HepG2 (cell line): Measurements from ENCODE around the gene KIF22. TPM values are rescaled to one million over a fixed set of nuclear protein-coding genes. Genes with fewer than 3 reads are reported as not detected.
A peak's percentile ranks its signal among the peaks of the same experiment; 100 is the strongest.

ENCODE experiments used
- ATF1 ChIP-seq: IDR thresholded peaks from 2 replicates; pipeline ENCODE4 v1.6.1; 2016; ENCODE audit warnings: mild to moderate bottlenecking, control low read depth
- FOXK2 ChIP-seq: fragments of 450-650 bp; IDR thresholded peaks from 2 replicates; pipeline ENCODE4 v1.6.1; 2016
- KLF6 ChIP-seq: IDR thresholded peaks from 2 replicates; pipeline ENCODE4 v1.8.0; 2016; ENCODE audit warnings: missing biosample characterization, missing genetic modification reagents
- MZF1 ChIP-seq: sonication (generic); formaldehyde crosslinking; IDR thresholded peaks from 2 replicates; pipeline ENCODE4 v1.8.1; 2023; ENCODE audit warnings: mild to moderate bottlenecking, missing genetic modification reagents, borderline replicate concordance
- NFRKB ChIP-seq: fragments of 450-650 bp; IDR thresholded peaks from 2 replicates; pipeline ENCODE4 v1.6.1; 2017
- SALL2 ChIP-seq: sonication (generic); formaldehyde crosslinking; IDR thresholded peaks from 2 replicates; pipeline ENCODE4 v1.8.1; 2023; ENCODE audit warnings: mild to moderate bottlenecking, missing genetic modification reagents, inconsistent platforms
- SAP130 ChIP-seq: IDR thresholded peaks from 2 replicates; pipeline ENCODE4 v1.6.1; 2016; ENCODE audit warnings: low read depth
- SRY ChIP-seq: sonication (generic); formaldehyde crosslinking; IDR thresholded peaks from 2 replicates; pipeline ENCODE4 v1.8.0; 2022; ENCODE audit warnings: mild to moderate bottlenecking, missing genetic modification reagents
- ZNF337 ChIP-seq: sonication (generic); formaldehyde crosslinking; IDR thresholded peaks from 2 replicates; pipeline ENCODE4 v1.5.1; 2020; ENCODE audit warnings: missing genetic modification reagents, low read depth, mild to moderate bottlenecking, borderline replicate concordance
- ZNF670 ChIP-seq: sonication (generic); formaldehyde crosslinking; IDR thresholded peaks from 2 replicates; pipeline ENCODE4 v1.8.0; 2022; ENCODE audit warnings: mild to moderate bottlenecking, missing genetic modification reagents, borderline replicate concordance
- polyA plus RNA-seq, 8 experiments: library from polyadenylated mRNA; depleted of rRNA in 3 of 8; stranded (reverse) in 7 of 8; unstranded in 1 of 8; fragments of >200 nt; fragmentation: Illumina TruSeq in 4 of 8; extraction: Trizol in 4 of 8; gene quantifications; 2 replicates each; pipeline versions ENCODE4 v1.2.1 to v1.2.3, GENCODE V29; 2011 to 2016; ENCODE audit warnings: low read depth in 4 of 8, missing spikeins in 1 of 8, mixed read lengths in 1 of 8; ENCODE audit not compliant: insufficient read depth in 1 of 8
- total RNA-seq, 5 experiments: library from RNA; depleted of rRNA; stranded (reverse); fragments of >200 nt; fragmentation: Illumina TruSeq; extraction: Trizol; gene quantifications; 2 replicates each; pipeline ENCODE4 v1.2.3, GENCODE V29; 2016; ENCODE audit warnings: low read depth in 1 of 5
- TF ChIP-seq, protein P1 (sequence below): sonication (generic); formaldehyde crosslinking; IDR thresholded peaks from 2 replicates; pipeline ENCODE4 v1.4.0; 2020; ENCODE audit warnings: mild to moderate bottlenecking, missing genetic modification reagents
- TF ChIP-seq, protein P2 (sequence below): IDR thresholded peaks from 2 replicates; pipeline ENCODE4 v1.6.1; 2016; ENCODE audit warnings: low read depth, missing genetic modification reagents, missing compliant biosample characterization
- TF ChIP-seq, protein P3 (sequence below): fragments of 450-650 bp; IDR thresholded peaks from 2 replicates; pipeline ENCODE4 v1.6.1; 2016
- TF ChIP-seq, protein P4 (sequence below): IDR thresholded peaks from 2 replicates; pipeline ENCODE4 v1.6.1; 2016
- TF ChIP-seq, protein P5 (sequence below): sonication (generic); formaldehyde crosslinking; IDR thresholded peaks from 2 replicates; pipeline ENCODE4 v1.8.0; 2022; ENCODE audit warnings: missing genetic modification reagents, mild to moderate bottlenecking, inconsistent platforms, borderline replicate concordance
- TF ChIP-seq, protein P6 (sequence below): sonication (generic); formaldehyde crosslinking; IDR thresholded peaks from 2 replicates; pipeline ENCODE4 v1.5.0; 2020; ENCODE audit warnings: mild to moderate bottlenecking, missing genetic modification reagents

Gene KIF22
- total and polyA plus RNA-seq, 2 of the 13 experiments (the other 11 are each of a cell fraction or from before 2014, with no cell fraction given): 95.8 to 118 TPM

DNA sequence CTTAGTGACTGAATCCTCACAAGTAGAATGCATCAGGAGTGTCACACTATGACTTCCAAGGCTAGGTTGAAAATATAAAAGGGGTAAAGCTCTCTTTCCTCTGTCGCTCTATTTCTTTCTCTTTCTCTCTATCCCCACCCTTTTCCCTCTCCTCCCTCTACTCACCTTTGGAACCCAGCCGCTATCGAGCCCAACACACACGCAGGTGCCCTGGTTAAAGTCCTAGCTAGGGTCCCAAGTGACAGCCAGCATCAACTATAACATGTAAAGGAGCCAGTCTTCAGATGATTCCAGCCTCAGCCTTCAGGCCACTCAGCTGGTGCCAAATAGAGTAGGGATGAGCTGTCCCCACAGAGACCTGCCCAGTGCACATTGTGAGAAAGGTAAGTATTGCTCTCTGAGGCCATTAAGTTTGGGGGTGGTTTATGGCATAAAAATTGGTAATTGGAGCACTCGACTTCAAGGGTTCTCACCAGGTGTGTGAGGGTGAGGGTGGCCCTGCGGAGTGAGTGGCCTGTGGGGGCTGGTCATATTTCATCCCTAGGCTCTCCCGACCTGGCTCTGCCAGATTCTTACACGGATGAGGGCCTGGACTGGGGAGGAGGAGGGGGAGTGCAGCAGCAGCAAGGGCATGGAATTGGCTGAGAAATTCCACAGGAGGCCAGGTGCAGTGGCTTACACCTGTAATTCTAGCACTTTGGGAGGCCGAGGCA lies 29.8 kb upstream of the KIF22 start (continued):
- TF ChIP-seq, protein P1, sequence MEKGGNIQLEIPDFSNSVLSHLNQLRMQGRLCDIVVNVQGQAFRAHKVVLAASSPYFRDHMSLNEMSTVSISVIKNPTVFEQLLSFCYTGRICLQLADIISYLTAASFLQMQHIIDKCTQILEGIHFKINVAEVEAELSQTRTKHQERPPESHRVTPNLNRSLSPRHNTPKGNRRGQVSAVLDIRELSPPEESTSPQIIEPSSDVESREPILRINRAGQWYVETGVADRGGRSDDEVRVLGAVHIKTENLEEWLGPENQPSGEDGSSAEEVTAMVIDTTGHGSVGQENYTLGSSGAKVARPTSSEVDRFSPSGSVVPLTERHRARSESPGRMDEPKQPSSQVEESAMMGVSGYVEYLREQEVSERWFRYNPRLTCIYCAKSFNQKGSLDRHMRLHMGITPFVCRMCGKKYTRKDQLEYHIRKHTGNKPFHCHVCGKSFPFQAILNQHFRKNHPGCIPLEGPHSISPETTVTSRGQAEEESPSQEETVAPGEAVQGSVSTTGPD (CRISPR knock-in tag): no peak
- TF ChIP-seq ZNF337 (CRISPR knock-in tag): no peak
- TF ChIP-seq, protein P2, sequence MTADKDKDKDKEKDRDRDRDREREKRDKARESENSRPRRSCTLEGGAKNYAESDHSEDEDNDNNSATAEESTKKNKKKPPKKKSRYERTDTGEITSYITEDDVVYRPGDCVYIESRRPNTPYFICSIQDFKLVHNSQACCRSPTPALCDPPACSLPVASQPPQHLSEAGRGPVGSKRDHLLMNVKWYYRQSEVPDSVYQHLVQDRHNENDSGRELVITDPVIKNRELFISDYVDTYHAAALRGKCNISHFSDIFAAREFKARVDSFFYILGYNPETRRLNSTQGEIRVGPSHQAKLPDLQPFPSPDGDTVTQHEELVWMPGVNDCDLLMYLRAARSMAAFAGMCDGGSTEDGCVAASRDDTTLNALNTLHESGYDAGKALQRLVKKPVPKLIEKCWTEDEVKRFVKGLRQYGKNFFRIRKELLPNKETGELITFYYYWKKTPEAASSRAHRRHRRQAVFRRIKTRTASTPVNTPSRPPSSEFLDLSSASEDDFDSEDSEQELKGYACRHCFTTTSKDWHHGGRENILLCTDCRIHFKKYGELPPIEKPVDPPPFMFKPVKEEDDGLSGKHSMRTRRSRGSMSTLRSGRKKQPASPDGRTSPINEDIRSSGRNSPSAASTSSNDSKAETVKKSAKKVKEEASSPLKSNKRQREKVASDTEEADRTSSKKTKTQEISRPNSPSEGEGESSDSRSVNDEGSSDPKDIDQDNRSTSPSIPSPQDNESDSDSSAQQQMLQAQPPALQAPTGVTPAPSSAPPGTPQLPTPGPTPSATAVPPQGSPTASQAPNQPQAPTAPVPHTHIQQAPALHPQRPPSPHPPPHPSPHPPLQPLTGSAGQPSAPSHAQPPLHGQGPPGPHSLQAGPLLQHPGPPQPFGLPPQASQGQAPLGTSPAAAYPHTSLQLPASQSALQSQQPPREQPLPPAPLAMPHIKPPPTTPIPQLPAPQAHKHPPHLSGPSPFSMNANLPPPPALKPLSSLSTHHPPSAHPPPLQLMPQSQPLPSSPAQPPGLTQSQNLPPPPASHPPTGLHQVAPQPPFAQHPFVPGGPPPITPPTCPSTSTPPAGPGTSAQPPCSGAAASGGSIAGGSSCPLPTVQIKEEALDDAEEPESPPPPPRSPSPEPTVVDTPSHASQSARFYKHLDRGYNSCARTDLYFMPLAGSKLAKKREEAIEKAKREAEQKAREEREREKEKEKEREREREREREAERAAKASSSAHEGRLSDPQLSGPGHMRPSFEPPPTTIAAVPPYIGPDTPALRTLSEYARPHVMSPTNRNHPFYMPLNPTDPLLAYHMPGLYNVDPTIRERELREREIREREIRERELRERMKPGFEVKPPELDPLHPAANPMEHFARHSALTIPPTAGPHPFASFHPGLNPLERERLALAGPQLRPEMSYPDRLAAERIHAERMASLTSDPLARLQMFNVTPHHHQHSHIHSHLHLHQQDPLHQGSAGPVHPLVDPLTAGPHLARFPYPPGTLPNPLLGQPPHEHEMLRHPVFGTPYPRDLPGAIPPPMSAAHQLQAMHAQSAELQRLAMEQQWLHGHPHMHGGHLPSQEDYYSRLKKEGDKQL (CRISPR knock-in tag): no peak
- no peak for TF ChIP-seq MZF1 (CRISPR knock-in tag)
- TF ChIP-seq, protein P3, sequence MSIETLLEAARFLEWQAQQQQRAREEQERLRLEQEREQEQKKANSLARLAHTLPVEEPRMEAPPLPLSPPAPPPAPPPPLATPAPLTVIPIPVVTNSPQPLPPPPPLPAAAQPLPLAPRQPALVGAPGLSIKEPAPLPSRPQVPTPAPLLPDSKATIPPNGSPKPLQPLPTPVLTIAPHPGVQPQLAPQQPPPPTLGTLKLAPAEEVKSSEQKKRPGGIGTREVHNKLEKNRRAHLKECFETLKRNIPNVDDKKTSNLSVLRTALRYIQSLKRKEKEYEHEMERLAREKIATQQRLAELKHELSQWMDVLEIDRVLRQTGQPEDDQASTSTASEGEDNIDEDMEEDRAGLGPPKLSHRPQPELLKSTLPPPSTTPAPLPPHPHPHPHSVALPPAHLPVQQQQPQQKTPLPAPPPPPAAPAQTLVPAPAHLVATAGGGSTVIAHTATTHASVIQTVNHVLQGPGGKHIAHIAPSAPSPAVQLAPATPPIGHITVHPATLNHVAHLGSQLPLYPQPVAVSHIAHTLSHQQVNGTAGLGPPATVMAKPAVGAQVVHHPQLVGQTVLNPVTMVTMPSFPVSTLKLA: no peak
- TF ChIP-seq ZNF670 (CRISPR knock-in tag): no peak
- TF ChIP-seq, protein P4, sequence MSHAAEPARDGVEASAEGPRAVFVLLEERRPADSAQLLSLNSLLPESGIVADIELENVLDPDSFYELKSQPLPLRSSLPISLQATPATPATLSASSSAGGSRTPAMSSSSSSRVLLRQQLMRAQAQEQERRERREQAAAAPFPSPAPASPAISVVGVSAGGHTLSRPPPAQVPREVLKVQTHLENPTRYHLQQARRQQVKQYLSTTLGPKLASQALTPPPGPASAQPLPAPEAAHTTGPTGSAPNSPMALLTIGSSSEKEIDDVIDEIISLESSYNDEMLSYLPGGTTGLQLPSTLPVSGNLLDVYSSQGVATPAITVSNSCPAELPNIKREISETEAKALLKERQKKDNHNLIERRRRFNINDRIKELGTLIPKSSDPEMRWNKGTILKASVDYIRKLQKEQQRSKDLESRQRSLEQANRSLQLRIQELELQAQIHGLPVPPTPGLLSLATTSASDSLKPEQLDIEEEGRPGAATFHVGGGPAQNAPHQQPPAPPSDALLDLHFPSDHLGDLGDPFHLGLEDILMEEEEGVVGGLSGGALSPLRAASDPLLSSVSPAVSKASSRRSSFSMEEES: no peak
- TF ChIP-seq SALL2 (CRISPR knock-in tag): no peak
- TF ChIP-seq SAP130 (CRISPR knock-in tag): 0 out of 2 replicates have a peak, but pooled peaks have one; percentile 19
- no peak for TF ChIP-seq NFRKB
- no peak for TF ChIP-seq SRY (CRISPR knock-in tag)
- TF ChIP-seq, protein P5, sequence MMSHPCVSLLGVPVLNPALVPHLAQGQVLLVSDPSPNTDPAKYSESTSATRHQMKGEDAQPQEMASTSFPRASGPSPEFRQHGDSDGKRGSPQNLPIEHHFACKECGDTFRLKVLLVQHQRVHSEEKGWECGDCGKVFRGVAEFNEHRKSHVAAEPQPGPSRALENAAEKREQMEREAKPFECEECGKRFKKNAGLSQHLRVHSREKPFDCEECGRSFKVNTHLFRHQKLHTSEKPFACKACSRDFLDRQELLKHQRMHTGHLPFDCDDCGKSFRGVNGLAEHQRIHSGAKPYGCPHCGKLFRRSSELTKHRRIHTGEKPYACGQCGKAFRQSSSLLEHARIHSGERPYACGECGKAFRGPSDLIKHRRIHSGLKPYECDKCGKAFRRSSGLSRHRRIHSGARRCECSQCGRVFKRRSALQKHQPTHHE (CRISPR knock-in tag): no peak
- TF ChIP-seq, protein P6, sequence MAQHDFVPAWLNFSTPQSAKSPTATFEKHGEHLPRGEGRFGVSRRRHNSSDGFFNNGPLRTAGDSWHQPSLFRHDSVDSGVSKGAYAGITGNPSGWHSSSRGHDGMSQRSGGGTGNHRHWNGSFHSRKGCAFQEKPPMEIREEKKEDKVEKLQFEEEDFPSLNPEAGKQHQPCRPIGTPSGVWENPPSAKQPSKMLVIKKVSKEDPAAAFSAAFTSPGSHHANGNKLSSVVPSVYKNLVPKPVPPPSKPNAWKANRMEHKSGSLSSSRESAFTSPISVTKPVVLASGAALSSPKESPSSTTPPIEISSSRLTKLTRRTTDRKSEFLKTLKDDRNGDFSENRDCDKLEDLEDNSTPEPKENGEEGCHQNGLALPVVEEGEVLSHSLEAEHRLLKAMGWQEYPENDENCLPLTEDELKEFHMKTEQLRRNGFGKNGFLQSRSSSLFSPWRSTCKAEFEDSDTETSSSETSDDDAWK (CRISPR knock-in tag): no peak
- TF ChIP-seq FOXK2: no peak; the same call in 1 of the 2 replicates
- no peak for TF ChIP-seq ATF1 (CRISPR knock-in tag)
- no peak for TF ChIP-seq KLF6
